Pancreas (tissue), 10 donors: ENCODE data around the gene FAM161B. TPM values are rescaled to one million over a fixed set of nuclear protein-coding genes. Genes with fewer than 3 reads are reported as not detected.
"Not testable (repeated sequence)": the region's sequence is repeated elsewhere in the genome, so short reads cannot be mapped to it uniquely, and the experiment has no call there.

ENCODE experiments used
- ATAC-seq, 4 donors: fragments of 200-7000 bp; cut with Tn5 transposase; one replicate each; pipeline versions ENCODE4 v1.8.0 to v1.9.1; 2020; ENCODE audit warnings: mild to moderate bottlenecking in 4 of 4, moderate library complexity in 4 of 4
- DNase-seq, 6 donors: peaks; one replicate each; pipeline ENCODE4 v3.0.0-alpha.2; 2020
- FAIRE-seq: peaks from 2 replicates; lab custom pipeline; 2012; peaks lifted over from hg19 to GRCh38; lab: Jason Lieb, UNC
- H3K27ac ChIP-seq, 4 donors: fragments of 200-600 bp; sonication (generic); 1 replicate in 3 of 4; 2 replicates in 1 of 4; pipeline versions ENCODE4 v1.5.0 to v1.8.0; 2020
- H3K27me3 ChIP-seq, 4 donors: fragments of 200-600 bp; one replicate each; pipeline ENCODE4 v1.8.0; 2021
- H3K36me3 ChIP-seq, 3 donors: fragments of 200-600 bp; sonication (generic) in 1 of 3; one replicate each; pipeline versions ENCODE4 v1.5.0 to v1.8.0; 2020 to 2021
- H3K4me1 ChIP-seq, 3 donors: fragments of 200-600 bp; one replicate each; pipeline ENCODE4 v1.8.0; 2021
- H3K4me3 ChIP-seq, 4 donors: fragments of 200-600 bp; sonication (generic) in 2 of 4; one replicate each; pipeline versions ENCODE4 v1.5.0 to v1.8.0; 2020 to 2021
- H3K9me3 ChIP-seq, 4 donors: fragments of 200-600 bp; one replicate each; pipeline ENCODE4 v1.8.0; 2021
- WGBS, 2 donors: extraction: QIAGEN DNeasy Blood & Tissue Kit; methylation state at CpG; one replicate each; pipeline ENCODE4 v1.1.7; 2013; 5-methylcytosine and 5-hydroxymethylcytosine counted together
- intact Hi-C, 3 donors: fragments of 100-400 bp; cut with DNase I; formaldehyde crosslinking; loops; one replicate each; pipeline versions ENCODE4 v1.11.1 to v1.14.2; 2022
- polyA plus RNA-seq, 2 donors: library from polyadenylated mRNA; stranded (reverse); fragments of 200-250 nt; gene quantifications; one replicate each; pipeline ENCODE4 v1.2.3, GENCODE V29; 2013
- total RNA-seq, 6 donors: library from RNA; stranded (reverse); fragmentation: NEBNext Ultra II Directional in 4 of 6; extraction: Animal tissue kit (Norgen Biotek cat#: 25700) in 4 of 6; gene quantifications; one replicate each; pipeline versions ENCODE4 v1.2.1 to v1.2.4, GENCODE V29; 2021 to 2023
- TF ChIP-seq, protein P1 (sequence below), 4 donors: fragments of 200-600 bp; sonication (generic) in 3 of 4; IDR thresholded peaks; one replicate each; pipeline versions ENCODE4 v1.5.0 to v1.8.0; 2021; ENCODE audit warnings: antibody characterized with exemption in 4 of 4
- donor health status: healthy with polysubstance abuse.
- donor health status: DM: no; HTN: no; CAD: no; lungs with moderate emphysema.
- donor health status: DM: no; HTN: no; CAD: no.
- donor health status: control.
- donor health status: control.
- donor health status: Bipolar disorder and iron deficiency.
- donor health status: DM: yes; HTN: yes; CAD: no.
- donor health status: DM: no; HTN: no; CAD: no.
- donor health status: DM: no; HTN: no; CAD: no.
- donor health status: DM: yes; HTN: yes; CAD: no.

FAM161B gene
- total and polyA plus RNA-seq, 8 donors: 0.97 to 2.0 (median 1.4) TPM

DNA sequence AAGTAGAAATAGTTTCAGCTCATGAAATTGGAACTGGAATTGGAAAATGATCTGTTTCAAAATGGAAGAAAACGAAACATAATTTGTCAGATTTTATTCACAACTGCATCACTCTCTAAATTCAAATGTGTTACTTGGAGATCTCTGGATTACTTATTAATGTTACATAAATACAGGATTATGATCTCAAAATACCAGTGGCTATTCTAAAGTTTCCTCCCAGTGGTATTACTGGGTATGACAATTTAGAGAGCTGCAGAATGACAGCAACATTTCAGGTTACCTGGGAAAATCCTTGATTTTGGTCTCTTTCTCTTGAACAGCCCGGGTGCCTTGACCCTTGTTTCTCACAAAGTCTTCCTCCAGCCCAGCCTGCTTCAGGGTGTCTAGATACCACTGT is 14.2 kb downstream of the FAM161B start:
- FAIRE-seq: no peak
- TF ChIP-seq, protein P1, sequence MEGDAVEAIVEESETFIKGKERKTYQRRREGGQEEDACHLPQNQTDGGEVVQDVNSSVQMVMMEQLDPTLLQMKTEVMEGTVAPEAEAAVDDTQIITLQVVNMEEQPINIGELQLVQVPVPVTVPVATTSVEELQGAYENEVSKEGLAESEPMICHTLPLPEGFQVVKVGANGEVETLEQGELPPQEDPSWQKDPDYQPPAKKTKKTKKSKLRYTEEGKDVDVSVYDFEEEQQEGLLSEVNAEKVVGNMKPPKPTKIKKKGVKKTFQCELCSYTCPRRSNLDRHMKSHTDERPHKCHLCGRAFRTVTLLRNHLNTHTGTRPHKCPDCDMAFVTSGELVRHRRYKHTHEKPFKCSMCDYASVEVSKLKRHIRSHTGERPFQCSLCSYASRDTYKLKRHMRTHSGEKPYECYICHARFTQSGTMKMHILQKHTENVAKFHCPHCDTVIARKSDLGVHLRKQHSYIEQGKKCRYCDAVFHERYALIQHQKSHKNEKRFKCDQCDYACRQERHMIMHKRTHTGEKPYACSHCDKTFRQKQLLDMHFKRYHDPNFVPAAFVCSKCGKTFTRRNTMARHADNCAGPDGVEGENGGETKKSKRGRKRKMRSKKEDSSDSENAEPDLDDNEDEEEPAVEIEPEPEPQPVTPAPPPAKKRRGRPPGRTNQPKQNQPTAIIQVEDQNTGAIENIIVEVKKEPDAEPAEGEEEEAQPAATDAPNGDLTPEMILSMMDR (IDR thresholded peaks at IDR 0.05): peak in 2 of 4 donors; percentile 7 to 16
- intact Hi-C loops: no loop called here
- no peaks in the 10 kb centered on the region for H3K9me3 ChIP-seq
- H3K27ac ChIP-seq: no peak overlapping the region
- WGBS, 2 donors: 60 to 65% methylated on average over 2 of the region's 2 CpGs
- ATAC-seq: peak in 3 of 4 donors; percentile 28 to 66 (median 51)
- no peaks in the 10 kb centered on the region for H3K27me3 ChIP-seq
- DNase-seq: no peak
- no peak overlapping the region for H3K4me3 ChIP-seq
- peaks cover 0 to 5% (median 0%) of the 10 kb centered on the region in 3 donors for H3K4me1 ChIP-seq
- H3K36me3 ChIP-seq: peaks cover 0 to 16% (median 5%) of the 10 kb centered on the region in 3 donors

DNA sequence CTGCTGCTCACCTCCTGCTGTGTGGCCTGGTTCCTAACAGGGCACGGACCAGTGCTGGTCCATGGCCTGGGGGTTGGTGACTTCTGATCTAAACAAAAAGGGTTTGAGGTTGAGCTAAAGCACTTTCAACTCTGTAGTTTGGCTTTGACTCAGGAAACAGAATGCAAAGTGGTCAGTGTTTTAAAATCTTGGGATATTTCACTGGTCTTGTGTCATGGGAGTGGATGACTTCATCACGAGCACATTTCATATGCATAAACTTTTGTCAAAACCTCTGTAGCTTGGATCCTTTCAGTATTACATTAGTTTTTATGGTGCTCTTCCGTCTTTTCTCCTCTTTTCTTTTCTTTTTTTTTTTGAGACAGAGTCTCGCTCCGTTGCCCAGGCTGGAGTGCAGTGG is 25.6 kb downstream of the FAM161B start:
- intact Hi-C loops: no loop called here
- Histone ChIP-seq H3K27ac (no peak overlapping the region), H3K27me3 (no peaks in the 10 kb centered on the region), H3K36me3 (peaks cover 12 to 78% (median 29%) of the 10 kb centered on the region in 3 donors), H3K4me3 (no peak overlapping the region), H3K9me3 (no peaks in the 10 kb centered on the region), H3K4me1 (no peaks in the 10 kb centered on the region)
- no peak for DNase-seq
- no peak for FAIRE-seq
- TF ChIP-seq, protein P1 (IDR thresholded peaks at IDR 0.05): no peak
- ATAC-seq: no peak
- 82 to 87% methylated on average over 5 of the region's 5 CpGs for WGBS, 2 donors

DNA sequence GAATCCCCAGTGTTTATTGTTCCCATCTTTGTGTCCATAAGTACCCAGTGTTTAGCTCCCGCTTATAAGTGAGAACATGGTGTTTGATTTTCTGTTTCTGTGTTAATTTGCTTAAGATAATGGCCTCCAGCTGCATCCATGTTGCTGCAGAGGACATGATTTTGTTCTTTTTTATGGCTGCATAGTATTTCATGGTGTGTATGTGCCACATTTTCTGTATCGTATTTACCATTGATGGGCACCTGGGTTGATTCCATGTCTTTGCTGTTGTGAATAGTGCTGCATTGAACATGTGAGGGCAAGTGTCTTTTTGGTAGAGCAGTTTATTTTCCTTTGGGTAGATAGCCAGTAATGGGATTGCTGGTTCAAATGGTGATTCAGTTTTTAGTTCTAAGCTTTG is 30.4 kb downstream of the FAM161B start:
- FAIRE-seq, ATAC-seq, H3K4me1 ChIP-seq, intact Hi-C loops, H3K27ac ChIP-seq, DNase-seq, H3K9me3 ChIP-seq, H3K27me3 ChIP-seq, H3K4me3 ChIP-seq: not testable (repeated sequence)
- 95% methylated on average over 2 of the region's 2 CpGs for WGBS, 2 donors
- peaks cover 12 to 41% (median 15%) of the 10 kb centered on the region in 3 donors for H3K36me3 ChIP-seq

GRCh38 chr14:73916324-73916723 is 33.6 kb downstream of the FAM161B start:
- Histone ChIP-seq H3K27me3 (no peaks in the 10 kb centered on the region), H3K9me3 (no peaks in the 10 kb centered on the region), H3K36me3 (peaks cover 0 to 11% (median 3%) of the 10 kb centered on the region in 3 donors), H3K27ac (no peak overlapping the region), H3K4me1 (peaks cover 0 to 5% (median 0%) of the 10 kb centered on the region in 3 donors), H3K4me3 (no peak overlapping the region)
- FAIRE-seq (no peak), DNase-seq (no peak), ATAC-seq (no peak)
- TF ChIP-seq, protein P1 (IDR thresholded peaks at IDR 0.05): no peak
- WGBS, 2 donors: 92 to 98% methylated on average over 6 of the region's 6 CpGs
- intact Hi-C loops: no loop called here

DNA sequence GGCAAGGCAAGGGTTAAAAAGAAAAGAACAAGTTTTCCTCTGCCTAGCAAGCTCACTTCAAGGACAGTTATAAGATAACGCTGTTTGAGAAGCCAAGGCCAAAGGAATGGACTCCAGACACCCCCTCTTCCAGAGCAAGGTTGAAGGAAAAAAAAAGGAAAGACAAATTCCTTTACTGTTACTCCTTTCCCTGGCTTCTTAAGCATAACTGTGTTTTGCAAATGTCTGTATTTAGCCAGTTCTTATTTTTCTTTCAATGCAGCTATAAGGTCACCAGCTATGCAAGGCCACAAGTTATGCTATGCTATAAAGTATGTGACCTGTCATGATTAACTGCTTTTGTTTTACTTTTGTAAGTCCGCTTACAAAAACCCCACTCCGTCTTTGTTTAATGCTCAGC is 36.6 kb downstream of the FAM161B start:
- DNase-seq (no peak), ATAC-seq (no peak), FAIRE-seq (no peak)
- no peaks in the 10 kb centered on the region for H3K9me3 ChIP-seq
- WGBS, 2 donors: 52 to 61% methylated on average over 3 of the region's 3 CpGs
- no peaks in the 10 kb centered on the region for H3K27me3 ChIP-seq
- intact Hi-C loops: no loop called here
- no peak overlapping the region for H3K27ac ChIP-seq
- no peak overlapping the region for H3K4me3 ChIP-seq
- TF ChIP-seq, protein P1 (IDR thresholded peaks at IDR 0.05): no peak
- H3K4me1 ChIP-seq: peaks cover 0 to 5% (median 0%) of the 10 kb centered on the region in 3 donors
- peaks cover 0 to 15% (median 5%) of the 10 kb centered on the region in 3 donors for H3K36me3 ChIP-seq
